ENCODE measurements around the gene RBM47. TPM values are rescaled to one million over a fixed set of nuclear protein-coding genes. Genes with fewer than 3 reads are reported as not detected.
"Not testable (repeated sequence)": the region's sequence is repeated elsewhere in the genome, so short reads cannot be mapped to it uniquely, and the experiment has no call there.

The RBM47 gene
- total RNA-seq, 4 donors from 2014 or later: 200 to 369 (median 323) TPM

GRCh38 chr4:40409835-40410234, 219.8 kb downstream of the RBM47 start:
- Histone ChIP-seq H3K9me3 (no peaks in the 10 kb centered on the region), H3K4me3 (replicated peaks in 1 of 3) (no peak overlapping the region), H3K4me1 (peaks cover 2 to 10% of the 10 kb centered on the region in 2 donors), H3K27me3 (no peaks in the 10 kb centered on the region), H3K36me3 (no peaks in the 10 kb centered on the region), H3K27ac (no peak overlapping the region)
- no peak for TF ChIP-seq CTCF (IDR thresholded peaks at IDR 0.05)
- no peak for TF ChIP-seq POLR2A (IDR thresholded peaks at IDR 0.05)
- intact Hi-C loops (cut with DNase I): no loop called here
- DNase-seq: no peak
- 79 to 86% methylated on average over 1 of the region's 1 CpG for WGBS, 2 donors

DNA sequence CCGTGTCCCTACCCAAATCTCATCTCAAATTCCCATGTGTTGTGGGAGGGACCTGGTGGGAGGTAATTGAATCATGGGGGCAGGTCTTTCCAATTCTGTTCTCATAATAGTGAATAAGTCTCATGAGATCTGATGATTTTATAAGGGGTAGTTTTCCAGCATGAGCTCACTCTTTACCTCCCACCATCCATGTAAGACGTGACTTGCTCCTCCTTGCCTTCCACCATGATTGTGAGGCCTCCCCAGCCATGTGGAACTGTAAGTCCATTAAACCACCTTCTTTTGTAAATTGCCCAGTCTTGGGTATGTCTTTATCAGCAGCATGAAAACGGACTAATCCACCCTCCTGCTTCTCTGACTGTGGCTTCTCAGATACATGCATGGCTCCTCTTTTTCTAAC, 222.2 kb downstream of the RBM47 start:
- H3K27ac ChIP-seq; H3K27me3 ChIP-seq; intact Hi-C loops (cut with DNase I); H3K4me3 ChIP-seq (replicated peaks in 1 of 3); H3K36me3 ChIP-seq; DNase-seq; H3K9me3 ChIP-seq: not testable (repeated sequence)
- H3K4me1 ChIP-seq: peaks cover 9 to 30% of the 10 kb centered on the region in 2 donors
- WGBS, 2 donors: 90 to 93% methylated on average over 3 of the region's 3 CpGs

- no peak overlapping the region for H3K4me3 ChIP-seq (replicated peaks in 1 of 3)
- H3K27ac ChIP-seq: no peak overlapping the region
- WGBS, 2 donors: 92 to 97% methylated on average over 4 of the region's 4 CpGs
- intact Hi-C loops (cut with DNase I): no loop called here
- no peak for TF ChIP-seq CTCF (IDR thresholded peaks at IDR 0.05)
- TF ChIP-seq POLR2A (IDR thresholded peaks at IDR 0.05): no peak
- no peaks in the 10 kb centered on the region for H3K27me3 ChIP-seq
- H3K4me1 ChIP-seq: peaks cover 9 to 30% of the 10 kb centered on the region in 2 donors
- no peaks in the 10 kb centered on the region for H3K36me3 ChIP-seq
- H3K9me3 ChIP-seq: no peaks in the 10 kb centered on the region
- no peak for DNase-seq
These were observed 223.3 kb downstream of the RBM47 start for GRCh38 chr4:40406340-40406739.

DNA sequence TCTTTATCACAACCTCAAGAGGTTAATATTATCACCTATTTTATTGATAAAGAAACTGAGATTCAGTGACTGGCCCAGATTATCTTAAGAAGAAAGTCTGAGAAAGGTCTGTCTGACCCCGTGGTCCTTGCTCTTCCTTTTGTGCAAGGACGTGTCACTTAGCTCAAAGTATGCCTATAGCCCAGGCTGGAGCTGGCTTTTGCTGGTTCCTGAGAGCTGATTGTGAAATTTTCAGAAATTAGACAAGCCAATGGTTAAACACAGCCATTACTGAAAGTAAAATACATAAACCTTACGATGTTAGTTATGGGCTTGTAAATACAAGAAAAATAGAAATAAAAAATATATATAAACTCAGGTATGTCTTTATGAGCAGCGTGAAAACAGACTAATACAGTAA, 224.5 kb downstream of the RBM47 start:
- Histone ChIP-seq H3K4me3 (replicated peaks in 1 of 3) (no peak overlapping the region), H3K27ac (peak overlapping the region; percentile 36 to 88 (median 86)), H3K4me1 (peaks cover 9 to 30% of the 10 kb centered on the region in 2 donors), H3K9me3 (no peaks in the 10 kb centered on the region), H3K27me3 (no peaks in the 10 kb centered on the region), H3K36me3 (no peaks in the 10 kb centered on the region)
- 74 to 82% methylated on average over 4 of the region's 4 CpGs for WGBS, 2 donors
- intact Hi-C loops (cut with DNase I): no loop called here
- TF ChIP-seq POLR2A (IDR thresholded peaks at IDR 0.05): no peak
- no peak for TF ChIP-seq CTCF (IDR thresholded peaks at IDR 0.05)
- no peak for DNase-seq

- DNase-seq: no peak
- TF ChIP-seq POLR2A (IDR thresholded peaks at IDR 0.05) (no peak), CTCF (IDR thresholded peaks at IDR 0.05) (no peak)
- H3K9me3 ChIP-seq: no peaks in the 10 kb centered on the region
- WGBS, 2 donors: 84 to 90% methylated on average over 5 of the region's 5 CpGs
- no peaks in the 10 kb centered on the region for H3K36me3 ChIP-seq
- peaks cover 9 to 30% of the 10 kb centered on the region in 2 donors for H3K4me1 ChIP-seq
- no peak overlapping the region for H3K4me3 ChIP-seq (replicated peaks in 1 of 3)
- H3K27me3 ChIP-seq: no peaks in the 10 kb centered on the region
- peak overlapping the region in 2 of 3 donors; percentile 86 to 88 for H3K27ac ChIP-seq
- intact Hi-C loops (cut with DNase I): no loop called here
These were observed 226.6 kb downstream of the RBM47 start for GRCh38 chr4:40403081-40403480.

GRCh38 chr4:40402556-40402955, 227.1 kb downstream of the RBM47 start:
- TF ChIP-seq POLR2A (IDR thresholded peaks at IDR 0.05) (no peak), CTCF (IDR thresholded peaks at IDR 0.05) (no peak)
- no peaks in the 10 kb centered on the region for H3K27me3 ChIP-seq

More at GRCh38 chr4:40402556-40402955, 227.1 kb downstream of the RBM47 start:
- no peaks in the 10 kb centered on the region for H3K36me3 ChIP-seq
- intact Hi-C loops (cut with DNase I): no loop called here
- no peak overlapping the region for H3K4me3 ChIP-seq (replicated peaks in 1 of 3)
- peaks cover 9 to 30% of the 10 kb centered on the region in 2 donors for H3K4me1 ChIP-seq
- WGBS, 2 donors: 95 to 100% methylated on average over 1 of the region's 1 CpG
- no peaks in the 10 kb centered on the region for H3K9me3 ChIP-seq
- H3K27ac ChIP-seq: peak overlapping the region in 1 of 3 donors; percentile 86
- DNase-seq: no peak

All from thyroid gland (tissue), 4 donors.